ENCODE measurements around the gene HES4. TPM values are rescaled to one million over a fixed set of nuclear protein-coding genes. Genes with fewer than 3 reads are reported as not detected.

Gene HES4
- total and polyA plus RNA-seq, 2 of the 13 experiments (the other 11 are each of a cell fraction or from before 2014, with no cell fraction given), result 8.8 to 10.6 TPM

GRCh38 chr1:1019122-1019999 is 19.5 kb upstream of the HES4 start (continued):
- TF ChIP-seq CSRNP1 (CRISPR knock-in tag; IDR thresholded peaks at IDR 0.05) (0 out of 2 replicates have a peak, but pooled peaks have one; percentile 33), ETV5 (CRISPR knock-in tag; IDR thresholded peaks at IDR 0.05; ENCODE audit: borderline replicate concordance) (peak; percentile 75), PATZ1 (CRISPR knock-in tag; IDR thresholded peaks at IDR 0.05) (peak; percentile 92), TFDP1 (CRISPR knock-in tag; IDR thresholded peaks at IDR 0.05; ENCODE audit: borderline replicate concordance) (peak; percentile 22; the same call in 1 of the 2 replicates), MYC (CRISPR knock-in tag; IDR thresholded peaks at IDR 0.05; ENCODE audit: borderline replicate concordance) (peak; percentile 37; the same call in 1 of the 2 replicates), TARDBP (CRISPR knock-in tag; IDR thresholded peaks at IDR 0.05) (peak; percentile 0; the same call in 1 of the 2 replicates), SP1 (IDR thresholded peaks at IDR 0.05) (no peak), SP1 (CRISPR knock-in tag; IDR thresholded peaks at IDR 0.05) (peak; percentile 72; the same call in 1 of the 2 replicates), SIN3A (IDR thresholded peaks at IDR 0.05; ENCODE audit: borderline replicate concordance, low read depth, low read length) (peak; percentile 62; the same call in 1 of the 2 replicates), NFKB2 (CRISPR knock-in tag; IDR thresholded peaks at IDR 0.05; ENCODE audit: borderline replicate concordance) (0 out of 2 replicates have a peak, but pooled peaks have one; percentile 18), ZNF563 (CRISPR knock-in tag; IDR thresholded peaks at IDR 0.05) (0 out of 2 replicates have a peak, but pooled peaks have one; percentile 7), ZMYM4 (CRISPR knock-in tag; IDR thresholded peaks at IDR 0.05) (0 out of 2 replicates have a peak, but pooled peaks have one; percentile 19), ZNF580 (CRISPR knock-in tag; IDR thresholded peaks at IDR 0.05; ENCODE audit: borderline replicate concordance, low read depth) (0 out of 2 replicates have a peak, but pooled peaks have one; percentile 5), PAXIP1 (CRISPR knock-in tag; conservative IDR thresholded peaks at IDR 0.05) (peak; percentile 61; the same call in 1 of the 2 replicates), STAG1 (CRISPR knock-in tag; IDR thresholded peaks at IDR 0.05) (peak; percentile 18; the same call in 1 of the 2 replicates), TEAD2 (CRISPR knock-in tag; IDR thresholded peaks at IDR 0.05) (no peak), ZFY (CRISPR knock-in tag; IDR thresholded peaks at IDR 0.05) (0 out of 2 replicates have a peak, but pooled peaks have one; percentile 9)

Measured in HepG2 (cell line).